ENCODE results near the gene STAMBPL1.

Gene STAMBPL1

DNA sequence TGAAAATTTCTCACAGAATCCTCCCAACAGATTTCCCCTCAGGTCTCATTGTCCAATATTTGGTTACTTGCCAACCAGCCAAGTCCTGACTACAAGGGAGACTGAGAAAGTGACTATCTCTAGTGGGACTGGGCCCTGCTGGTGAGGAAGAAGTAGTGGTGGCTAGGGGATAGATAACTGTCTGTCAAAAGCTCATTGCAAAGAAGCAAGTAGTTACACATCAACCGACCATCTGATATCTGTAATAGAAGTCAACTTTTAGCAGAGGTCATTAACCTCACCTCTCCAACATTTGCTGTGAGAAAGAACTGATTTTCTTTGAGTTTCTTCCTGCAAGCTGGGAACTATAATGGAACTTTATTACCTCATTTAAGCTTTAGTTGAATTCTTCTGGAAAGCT, 15.2 kb downstream of the STAMBPL1 start:
- DNase-seq: no peak
- H3K9me3 Mint-ChIP-seq: no peaks in the 10 kb centered on the region
- ATAC-seq: no peak

DNA sequence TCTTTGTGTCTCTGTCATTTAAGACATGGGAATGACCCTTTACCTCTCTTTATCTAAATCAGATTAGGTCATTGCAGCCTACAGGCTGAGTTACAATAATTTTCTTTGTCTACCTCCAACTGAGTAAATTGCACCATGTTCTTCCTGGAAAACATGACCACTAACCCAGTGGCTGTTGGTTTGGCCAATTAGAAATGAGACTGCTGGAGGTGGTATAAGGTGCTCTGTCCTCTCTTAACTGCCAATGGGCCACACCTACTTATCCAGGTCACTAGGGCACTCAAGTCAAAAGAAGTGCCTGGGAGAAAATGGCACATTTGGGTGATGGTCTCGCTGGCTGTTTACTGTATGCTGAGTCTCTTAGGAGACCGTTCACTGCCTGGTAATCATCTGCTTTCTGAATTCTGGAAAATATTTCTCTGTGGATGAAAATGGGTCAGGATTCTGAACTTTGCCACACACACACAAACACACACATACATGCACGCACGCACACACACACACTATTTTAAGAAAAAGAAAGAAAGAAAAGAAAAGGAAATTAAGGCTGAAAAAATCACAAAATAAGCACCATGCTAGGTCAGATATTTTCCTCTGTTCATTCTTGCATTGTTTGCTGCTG, 16.4 kb downstream of the STAMBPL1 start:
- Mint-ChIP-seq H3K4me3 (peak overlapping the region; percentile 69), H3K27me3 (no peaks in the 10 kb centered on the region), H3K27ac (peak overlapping the region; percentile 97), H3K9me3 (no peaks in the 10 kb centered on the region), H3K36me3 (ENCODE audit: low read depth) (peaks cover 21% of the 10 kb centered on the region), H3K4me1 (peaks cover 76% of the 10 kb centered on the region)
- DNase-seq (no peak), ATAC-seq (no peak)

More for the DNA sequence above, 15.2 kb downstream of the STAMBPL1 start:
- Mint-ChIP-seq H3K27me3 (no peaks in the 10 kb centered on the region), H3K36me3 (ENCODE audit: low read depth) (peaks cover 17% of the 10 kb centered on the region), H3K4me3 (no peak overlapping the region), H3K4me1 (peaks cover 73% of the 10 kb centered on the region), H3K27ac (no peak overlapping the region)

DNA sequence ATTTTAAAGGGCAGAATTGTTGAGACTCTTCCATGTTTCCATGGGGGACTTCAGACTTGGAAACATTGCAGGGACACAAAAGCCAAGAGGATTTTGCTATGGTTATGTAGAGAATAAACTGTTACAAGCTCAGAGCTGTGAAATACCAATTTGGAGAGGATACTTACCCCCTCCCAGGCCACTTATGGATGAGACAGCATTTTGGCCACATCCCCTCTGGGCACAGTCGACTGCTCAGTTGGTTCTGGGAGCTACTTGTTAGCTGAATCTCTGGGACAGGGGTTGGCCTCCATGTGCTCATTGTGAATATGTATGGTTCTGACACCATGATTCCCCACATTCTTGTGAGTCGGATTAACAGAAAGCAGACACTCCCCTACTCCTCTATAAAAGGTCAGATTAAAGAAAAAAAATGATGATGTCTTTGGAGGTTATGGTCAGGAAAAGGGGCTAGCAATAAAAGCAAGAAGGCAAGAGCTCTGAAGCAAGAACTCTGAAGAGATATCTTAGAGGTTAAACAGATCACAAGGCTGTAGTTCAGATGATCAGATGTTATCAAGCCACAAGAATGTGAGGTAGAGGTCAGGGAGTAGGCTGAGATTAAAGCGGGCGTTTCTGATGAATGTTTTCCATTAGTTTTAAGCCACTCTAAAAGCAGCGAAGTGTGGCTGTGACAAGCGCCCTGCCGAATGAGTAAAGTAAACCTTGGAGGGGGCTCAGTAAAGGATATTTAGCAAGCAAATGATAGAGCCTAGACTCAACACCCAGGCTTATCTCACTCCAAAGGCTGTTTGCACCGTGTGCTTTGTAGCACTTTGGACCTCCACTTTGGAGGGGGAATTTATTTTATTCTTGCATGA, 17.2 kb downstream of the STAMBPL1 start:
- peaks cover 25% of the 10 kb centered on the region for H3K36me3 Mint-ChIP-seq (ENCODE audit: low read depth)
- H3K4me3 Mint-ChIP-seq: peak overlapping the region; percentile 69
- peaks cover 81% of the 10 kb centered on the region for H3K4me1 Mint-ChIP-seq
- no peaks in the 10 kb centered on the region for H3K9me3 Mint-ChIP-seq
- DNase-seq (peak; percentile 46), ATAC-seq (peak; percentile 81)
- peak overlapping the region; percentile 97 for H3K27ac Mint-ChIP-seq
- no peaks in the 10 kb centered on the region for H3K27me3 Mint-ChIP-seq

DNA sequence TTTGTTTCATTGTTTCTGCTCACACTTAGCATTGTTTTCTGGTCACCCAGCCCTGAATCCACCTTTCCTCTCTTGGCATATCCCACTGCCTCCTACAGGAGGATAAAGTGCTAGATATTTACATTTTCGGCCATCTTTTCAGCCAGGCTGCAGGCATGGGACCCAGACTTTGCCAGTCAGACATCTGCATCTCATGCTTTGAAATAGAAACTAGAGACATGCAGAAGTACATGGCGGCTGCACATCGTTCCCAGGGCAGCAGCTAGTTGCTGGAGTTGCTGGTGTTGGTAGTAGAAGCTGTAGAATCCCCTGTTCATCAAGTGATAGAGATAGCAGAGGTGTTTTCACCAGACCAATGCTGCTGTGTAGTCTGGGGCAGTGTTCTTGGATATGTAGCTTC, 18.7 kb downstream of the STAMBPL1 start:
- Mint-ChIP-seq H3K27me3 (no peaks in the 10 kb centered on the region), H3K36me3 (ENCODE audit: low read depth) (peaks cover 34% of the 10 kb centered on the region), H3K4me1 (peaks cover 91% of the 10 kb centered on the region), H3K27ac (peak overlapping the region; percentile 97), H3K4me3 (no peak overlapping the region), H3K9me3 (no peaks in the 10 kb centered on the region)
- DNase-seq: no peak
- no peak for ATAC-seq

DNA sequence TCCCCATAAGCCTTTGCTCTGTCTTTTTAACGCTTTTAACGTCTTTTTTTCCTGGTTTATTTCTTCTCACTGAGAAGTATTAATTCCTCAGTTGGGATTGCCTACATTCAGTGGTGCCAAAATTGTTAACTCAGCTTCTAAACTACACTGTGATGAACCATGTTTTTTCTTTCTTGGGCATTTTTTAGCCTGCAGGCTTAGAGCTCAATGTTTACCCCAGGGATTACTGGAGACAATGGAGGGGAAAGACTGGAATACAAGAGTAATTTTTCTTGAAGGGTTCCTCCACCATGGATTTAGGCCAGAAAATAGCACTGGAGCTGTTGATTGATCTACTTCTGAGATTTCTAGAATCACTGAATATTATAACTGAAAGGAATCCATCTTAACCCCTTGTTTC, 19.8 kb downstream of the STAMBPL1 start:
- Mint-ChIP-seq H3K36me3 (ENCODE audit: low read depth) (peaks cover 37% of the 10 kb centered on the region), H3K27ac (peak overlapping the region; percentile 97), H3K9me3 (no peaks in the 10 kb centered on the region), H3K27me3 (no peaks in the 10 kb centered on the region), H3K4me3 (no peak overlapping the region), H3K4me1 (peaks cover 87% of the 10 kb centered on the region)
- ATAC-seq (no peak), DNase-seq (no peak)

DNA sequence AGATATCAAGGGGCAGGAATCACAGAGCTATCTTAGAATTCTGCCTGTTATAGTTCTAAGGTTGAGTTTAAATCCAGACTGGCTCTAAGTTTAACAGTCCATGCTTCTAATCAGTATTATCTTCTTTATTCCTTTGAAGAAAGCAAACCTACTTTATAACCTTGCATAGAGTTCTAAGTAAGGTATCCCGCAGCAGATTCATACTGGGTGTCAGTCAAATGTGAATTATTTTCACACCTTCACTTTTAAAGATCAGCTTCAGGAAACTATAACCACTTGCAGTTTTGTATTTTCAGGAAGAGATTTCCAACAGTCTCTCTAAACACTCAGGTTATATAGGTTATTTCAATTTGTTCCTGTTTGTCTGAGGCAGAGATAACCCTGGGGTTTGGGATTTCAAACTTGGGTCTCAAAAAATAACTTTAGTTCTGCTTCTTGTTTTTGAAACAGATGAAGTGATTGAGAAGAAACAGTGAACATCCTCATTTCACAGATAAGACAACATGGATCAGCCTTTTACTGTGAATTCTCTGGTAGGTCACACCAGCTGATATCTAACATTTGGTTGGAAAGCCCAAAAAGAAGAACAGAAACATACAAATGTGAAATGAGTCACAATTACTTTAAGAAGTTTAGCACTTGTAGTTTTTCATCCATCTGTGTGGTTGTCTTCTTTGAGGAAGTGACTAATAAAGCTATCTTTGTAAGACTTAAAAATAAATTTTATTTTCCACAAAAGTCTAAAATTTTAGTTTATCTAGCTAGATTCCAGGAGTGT, 21.4 kb downstream of the STAMBPL1 start:
- peaks cover 43% of the 10 kb centered on the region for H3K36me3 Mint-ChIP-seq (ENCODE audit: low read depth)
- peaks cover 74% of the 10 kb centered on the region for H3K4me1 Mint-ChIP-seq
- H3K9me3 Mint-ChIP-seq: no peaks in the 10 kb centered on the region
- DNase-seq (no peak), ATAC-seq (peak; percentile 54)
- H3K27me3 Mint-ChIP-seq: no peaks in the 10 kb centered on the region
- H3K4me3 Mint-ChIP-seq: peak overlapping the region; percentile 50
- H3K27ac Mint-ChIP-seq: peak overlapping the region; percentile 97

DNA sequence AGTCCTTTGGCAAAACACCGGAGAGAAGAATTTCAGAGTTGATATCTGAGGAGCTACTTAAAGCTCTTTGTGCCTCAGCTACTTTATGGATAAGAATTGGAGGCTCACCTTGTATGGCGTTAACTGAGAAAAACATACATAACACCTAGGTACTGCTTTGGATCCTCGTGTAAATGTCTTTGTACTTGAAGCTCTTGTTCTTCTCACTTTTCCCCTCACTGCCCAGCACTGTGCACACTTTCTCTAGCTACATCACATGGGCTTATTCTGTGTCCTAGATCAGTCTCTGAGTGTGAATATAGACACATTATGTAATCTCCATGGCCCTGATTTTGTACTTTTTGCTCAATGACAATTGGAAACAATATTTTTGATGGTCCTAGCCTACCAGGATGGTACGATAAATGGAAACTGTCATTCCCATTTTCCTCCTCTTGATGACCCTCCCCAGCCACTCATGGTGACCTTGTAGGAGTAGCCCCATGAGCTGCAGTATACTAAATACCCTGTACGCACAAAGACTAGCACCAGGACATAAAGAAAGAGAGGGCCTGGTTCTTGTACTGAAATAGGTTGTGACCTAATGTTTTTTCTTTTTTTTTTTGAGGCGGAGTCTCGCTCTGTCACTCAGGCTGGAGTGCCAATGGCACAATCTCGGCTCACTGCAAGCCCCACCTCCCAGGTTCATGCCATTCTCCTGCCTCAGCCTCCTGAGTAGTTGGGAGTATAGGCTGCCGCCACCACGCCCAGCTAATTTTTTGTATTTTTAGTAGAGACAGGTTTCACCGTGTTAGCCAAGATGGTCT, 22.1 kb downstream of the STAMBPL1 start:
- H3K4me3 Mint-ChIP-seq: peak overlapping the region; percentile 50
- H3K36me3 Mint-ChIP-seq (ENCODE audit: low read depth): peaks cover 50% of the 10 kb centered on the region
- no peaks in the 10 kb centered on the region for H3K9me3 Mint-ChIP-seq
- H3K27me3 Mint-ChIP-seq: no peaks in the 10 kb centered on the region
- no peak for DNase-seq
- peaks cover 70% of the 10 kb centered on the region for H3K4me1 Mint-ChIP-seq
- peak overlapping the region; percentile 97 for H3K27ac Mint-ChIP-seq
- peak; percentile 4 for ATAC-seq

DNA sequence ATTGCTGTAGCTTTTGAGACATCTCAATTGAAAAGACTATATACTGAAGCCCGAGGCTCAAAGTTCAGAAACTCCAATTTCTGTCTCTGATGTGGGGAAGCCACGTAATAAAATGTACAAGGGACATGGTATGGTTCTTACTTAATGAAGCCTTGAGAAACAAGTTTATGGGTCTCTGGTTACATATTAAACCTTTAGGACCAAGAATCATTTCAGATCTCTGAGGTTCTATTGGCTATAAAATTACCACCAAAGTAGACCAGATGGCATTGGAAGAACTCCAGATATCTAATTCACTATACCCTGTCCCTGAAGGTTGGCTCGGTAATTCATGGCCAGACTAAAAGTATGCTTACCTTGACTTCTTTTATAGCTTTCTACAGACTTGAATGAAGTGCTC, 23.7 kb downstream of the STAMBPL1 start:
- peaks cover 69% of the 10 kb centered on the region for H3K4me1 Mint-ChIP-seq
- no peak overlapping the region for H3K4me3 Mint-ChIP-seq
- peaks cover 57% of the 10 kb centered on the region for H3K36me3 Mint-ChIP-seq (ENCODE audit: low read depth)

DNA sequence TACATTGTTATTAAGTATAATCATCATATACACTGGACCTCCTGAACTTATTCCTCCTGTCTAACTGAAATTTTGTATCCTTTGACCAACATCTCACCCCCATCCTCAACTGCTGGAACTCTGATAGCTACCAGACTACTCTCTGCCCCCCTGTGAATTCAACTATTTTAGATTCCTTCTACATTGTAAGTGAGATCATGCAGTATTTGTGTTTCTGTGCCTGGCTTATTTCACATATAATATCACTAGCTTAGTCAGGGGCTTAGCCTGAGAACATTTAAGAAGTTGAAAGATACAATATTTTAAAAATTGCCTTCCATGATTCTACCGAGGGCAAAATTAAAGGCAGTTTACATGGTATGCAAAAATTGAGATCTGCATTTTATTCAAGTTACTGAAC, 26.9 kb downstream of the STAMBPL1 start:
- Mint-ChIP-seq H3K4me3 (no peak overlapping the region), H3K36me3 (ENCODE audit: low read depth) (peaks cover 62% of the 10 kb centered on the region), H3K27ac (no peak overlapping the region), H3K27me3 (no peaks in the 10 kb centered on the region), H3K9me3 (no peaks in the 10 kb centered on the region), H3K4me1 (peaks cover 43% of the 10 kb centered on the region)
- DNase-seq: no peak
- ATAC-seq: no peak

More for the DNA sequence above, 23.7 kb downstream of the STAMBPL1 start:
- DNase-seq: no peak
- Mint-ChIP-seq H3K27ac (no peak overlapping the region), H3K9me3 (no peaks in the 10 kb centered on the region), H3K27me3 (no peaks in the 10 kb centered on the region)
- ATAC-seq: no peak

DNA sequence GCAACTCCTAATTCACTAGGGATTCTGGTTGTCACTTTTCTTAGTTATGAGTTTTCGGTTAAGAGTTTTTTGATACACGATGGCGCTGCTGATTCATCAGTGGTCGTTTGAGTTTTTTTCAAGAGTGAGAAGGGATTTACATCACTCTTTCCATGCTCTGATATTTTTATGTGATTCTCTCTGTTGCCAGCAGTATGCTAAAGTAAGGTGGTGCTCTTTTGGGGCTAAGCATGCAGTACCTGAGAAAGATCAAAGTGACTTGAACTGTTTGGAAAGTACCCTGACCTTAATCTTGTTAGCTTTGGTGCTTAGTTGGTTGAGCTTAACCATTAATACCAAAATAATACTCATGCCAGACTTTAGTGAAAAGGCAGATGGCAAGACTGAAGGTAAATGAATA, 28.1 kb downstream of the STAMBPL1 start:
- Mint-ChIP-seq H3K27ac (peak overlapping the region; percentile 68), H3K36me3 (ENCODE audit: low read depth) (peaks cover 59% of the 10 kb centered on the region), H3K4me3 (no peak overlapping the region), H3K9me3 (no peaks in the 10 kb centered on the region), H3K27me3 (no peaks in the 10 kb centered on the region), H3K4me1 (peaks cover 31% of the 10 kb centered on the region)
- peak; percentile 97 for ATAC-seq
- DNase-seq: no peak

DNA sequence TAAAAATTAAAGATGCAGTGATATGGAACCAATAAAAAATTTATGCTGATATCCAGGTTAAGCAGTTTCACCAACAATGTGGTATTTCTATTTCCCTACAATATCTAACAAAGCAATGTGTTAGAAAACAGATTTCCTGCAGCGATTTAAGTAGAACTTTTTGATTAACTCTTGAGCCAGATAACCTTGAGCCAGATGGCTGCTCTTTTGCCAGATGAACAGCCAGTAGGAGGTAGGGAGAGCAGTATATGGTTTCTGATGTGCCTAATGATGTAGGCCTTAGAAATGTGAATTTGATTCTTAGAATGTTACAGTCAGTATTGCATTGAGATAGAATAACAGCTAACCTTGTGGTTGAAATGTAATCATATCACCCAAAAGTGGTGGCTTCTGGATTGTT, 31.1 kb downstream of the STAMBPL1 start:
- DNase-seq (no peak), ATAC-seq (no peak)
- Mint-ChIP-seq H3K27ac (peak overlapping the region; percentile 23), H3K27me3 (no peaks in the 10 kb centered on the region), H3K4me1 (peaks cover 32% of the 10 kb centered on the region), H3K9me3 (no peaks in the 10 kb centered on the region), H3K36me3 (ENCODE audit: low read depth) (peaks cover 54% of the 10 kb centered on the region), H3K4me3 (no peak overlapping the region)

DNA sequence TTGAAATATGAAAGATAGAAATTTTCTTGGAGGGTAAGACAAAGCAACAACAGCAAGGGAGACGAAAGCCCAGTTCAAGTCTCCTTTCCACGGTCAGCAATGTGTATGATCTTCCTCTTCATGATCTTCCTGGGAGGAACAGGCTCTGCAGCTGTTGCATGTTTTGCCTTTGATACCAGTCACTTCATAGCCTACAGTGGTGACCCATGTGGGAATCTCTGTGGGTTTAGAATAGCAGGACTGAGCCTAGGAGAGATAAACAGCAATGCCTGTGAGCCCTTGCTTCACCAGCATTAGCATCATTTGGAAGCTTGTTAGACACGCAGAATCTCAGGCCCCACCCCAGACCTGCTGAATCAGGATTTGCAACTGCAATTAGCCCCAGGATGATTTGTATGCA, 31.8 kb downstream of the STAMBPL1 start:
- Mint-ChIP-seq H3K4me3 (no peak overlapping the region), H3K27ac (peak overlapping the region; percentile 23), H3K9me3 (no peaks in the 10 kb centered on the region), H3K27me3 (no peaks in the 10 kb centered on the region), H3K4me1 (peaks cover 35% of the 10 kb centered on the region), H3K36me3 (ENCODE audit: low read depth) (peaks cover 55% of the 10 kb centered on the region)
- DNase-seq (no peak), ATAC-seq (no peak)

DNA sequence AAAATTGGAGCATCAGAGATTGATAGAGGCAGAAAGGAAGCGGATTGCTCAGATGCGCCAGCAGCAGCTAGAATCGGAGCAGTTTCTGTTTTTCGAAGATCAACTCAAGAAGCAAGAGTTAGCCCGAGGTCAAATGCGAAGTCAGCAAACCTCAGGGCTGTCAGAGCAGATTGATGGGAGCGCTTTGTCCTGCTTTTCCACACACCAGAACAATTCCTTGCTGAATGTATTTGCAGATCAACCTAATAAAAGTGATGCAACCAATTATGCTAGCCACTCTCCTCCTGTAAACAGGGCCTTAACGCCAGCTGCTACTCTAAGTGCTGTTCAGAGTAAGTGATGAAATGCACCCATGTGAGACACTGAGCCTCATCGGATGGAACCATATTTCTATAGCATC, 33.1 kb downstream of the STAMBPL1 start:
- H3K9me3 Mint-ChIP-seq: no peaks in the 10 kb centered on the region
- DNase-seq (no peak), ATAC-seq (no peak)
- H3K4me1 Mint-ChIP-seq: peaks cover 25% of the 10 kb centered on the region
- no peak overlapping the region for H3K27ac Mint-ChIP-seq
- no peaks in the 10 kb centered on the region for H3K27me3 Mint-ChIP-seq
- no peak overlapping the region for H3K4me3 Mint-ChIP-seq
- H3K36me3 Mint-ChIP-seq (ENCODE audit: low read depth): peaks cover 62% of the 10 kb centered on the region

DNA sequence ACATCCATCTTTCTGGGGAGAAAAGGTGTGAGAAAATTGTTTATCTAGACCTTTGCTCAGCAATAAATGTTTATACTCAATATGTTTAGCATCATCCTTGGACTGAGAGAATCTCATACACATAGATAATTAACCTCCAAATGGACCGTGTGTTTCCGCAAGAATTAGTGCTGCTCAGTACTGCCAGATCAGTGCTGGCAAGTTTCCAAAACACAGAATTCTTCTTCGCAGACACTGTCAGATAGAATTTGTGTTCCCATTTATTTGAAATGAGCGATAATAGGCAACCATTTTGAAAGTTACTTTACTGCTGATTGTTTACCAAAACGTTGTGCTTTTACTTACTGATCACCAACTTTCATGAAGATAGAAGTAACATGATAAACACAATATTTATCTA, 33.7 kb downstream of the STAMBPL1 start:
- Mint-ChIP-seq H3K27ac (no peak overlapping the region), H3K4me3 (no peak overlapping the region), H3K36me3 (ENCODE audit: low read depth) (peaks cover 55% of the 10 kb centered on the region), H3K9me3 (no peaks in the 10 kb centered on the region), H3K4me1 (peaks cover 19% of the 10 kb centered on the region), H3K27me3 (no peaks in the 10 kb centered on the region)
- ATAC-seq: no peak
- DNase-seq: no peak

All from activated naive CD8-positive, alpha-beta T cell treated with anti-CD3 and anti-CD28 coated beads, Interleukin-2, amount 50 U/mL, for 24 hours (primary cell).